Activated B cell treated with CpG ODN at 0.5 μM for 24 hours (primary cell): Measurements from ENCODE around the gene KRTAP5-10. TPM values are rescaled to one million over a fixed set of nuclear protein-coding genes. Genes with fewer than 3 reads are reported as not detected.
"Not testable (repeated sequence)": the region's sequence is repeated elsewhere in the genome, so short reads cannot be mapped to it uniquely, and the experiment has no call there.

ENCODE experiments used
- ATAC-seq: fragments of 200-7000 bp; cut with Tn5 transposase; one replicate; pipeline ENCODE4 v1.10.0; 2021; ENCODE audit warnings: low read depth, mild to moderate bottlenecking, moderate library complexity
- CTCF ChIA-PET: fragments of 350-600 bp; sonication (Branson Sonifier 250); formaldehyde crosslinking; loops from one replicate; lab custom pipeline; 2021; ENCODE audit warnings: antibody characterized with exemption; lab: Charles Lee
- POLR2A ChIA-PET: fragments of 350-600 bp; sonication (Branson Sonifier 250); formaldehyde crosslinking; loops from one replicate; lab custom pipeline; 2021; ENCODE audit warnings: antibody characterized with exemption; lab: Charles Lee
- DNase-seq: peaks from one replicate; pipeline ENCODE4 v3.0.0; 2022
- H3K27ac Mint-ChIP-seq: one replicate; pipeline ENCODE4 v1.8.0; 2020; ENCODE audit warnings: mixed read lengths
- H3K27me3 Mint-ChIP-seq: one replicate; pipeline ENCODE4 v1.8.0; 2021; ENCODE audit warnings: mixed read lengths
- H3K36me3 Mint-ChIP-seq: one replicate; pipeline ENCODE4 v1.8.0; 2021; ENCODE audit warnings: low read depth, mixed read lengths
- H3K4me1 Mint-ChIP-seq: one replicate; pipeline ENCODE4 v1.8.0; 2021; ENCODE audit warnings: mixed read lengths
- H3K4me3 Mint-ChIP-seq: one replicate; pipeline ENCODE4 v1.8.0; 2020; ENCODE audit warnings: mild to moderate bottlenecking, mixed read lengths
- H3K9me3 Mint-ChIP-seq: one replicate; pipeline ENCODE4 v1.8.0; 2020; ENCODE audit warnings: mixed read lengths
- CTCF ChIP-seq: fragments of 200-600 bp; IDR thresholded peaks from one replicate; pipeline ENCODE4 v1.8.0; 2022; ENCODE audit warnings: antibody characterized with exemption, mild to moderate bottlenecking
- intact Hi-C: fragments of 100-400 bp; cut with micrococcal nuclease; formaldehyde crosslinking; loops from one replicate; pipeline ENCODE4 v1.15.1; 2024
- total RNA-seq: library from RNA; stranded (reverse); gene quantifications from 2 replicates; pipeline ENCODE4 v1.2.3, GENCODE V29; 2022

Gene KRTAP5-10
- total RNA-seq, 1 donor from 2014 or later: 0.27 TPM

- Mint-ChIP-seq H3K9me3 (no peaks in the 10 kb centered on the region), H3K27ac (no peak overlapping the region), H3K27me3 (peaks cover 16% of the 10 kb centered on the region), H3K4me3 (no peak overlapping the region), H3K36me3 (no peaks in the 10 kb centered on the region), H3K4me1 (peaks cover 2% of the 10 kb centered on the region)
- POLR2A ChIA-PET: no interaction called here
- CTCF ChIA-PET: no interaction called here
- intact Hi-C loops: no loop called here
- peak; percentile 22 for TF ChIP-seq CTCF
- DNase-seq (no peak), ATAC-seq (no peak)
Observed at GRCh38 chr11:71580057-71581003, 15.0 kb downstream of the KRTAP5-10 start.

GRCh38 chr11:71581826-71582225 is 16.5 kb downstream of the KRTAP5-10 start:
- intact Hi-C loops: no loop called here
- POLR2A ChIA-PET: no interaction called here
- H3K27me3 Mint-ChIP-seq: peaks cover 16% of the 10 kb centered on the region
- no peak overlapping the region for H3K27ac Mint-ChIP-seq
- CTCF ChIA-PET: no interaction called here
- no peak overlapping the region for H3K4me3 Mint-ChIP-seq
- ATAC-seq (no peak), DNase-seq (no peak)
- TF ChIP-seq CTCF: no peak
- H3K4me1 Mint-ChIP-seq: peaks cover 2% of the 10 kb centered on the region
- H3K9me3 Mint-ChIP-seq: no peaks in the 10 kb centered on the region
- H3K36me3 Mint-ChIP-seq: no peaks in the 10 kb centered on the region

GRCh38 chr11:71582309-71582895 is 17.0 kb downstream of the KRTAP5-10 start, which contains the start of gene KRTAP5-11:
Gene KRTAP5-11 (minus strand): TSS chr11:71582875. CDS start chr11:71582837, 38 bp downstream.
- POLR2A ChIA-PET: no interaction called here
- CTCF ChIA-PET: no interaction called here
- Mint-ChIP-seq H3K27me3 (peaks cover 16% of the 10 kb centered on the region), H3K27ac (no peak within 1 kb of the TSS), H3K4me1 (peaks cover 2% of the 10 kb centered on the region), H3K9me3 (no peaks in the 10 kb centered on the region), H3K4me3 (no peak within 1 kb of the TSS), H3K36me3 (no peaks in the 10 kb centered on the region)
- DNase-seq: no peak
- no peak for ATAC-seq
- intact Hi-C loops: no loop called here
- TF ChIP-seq CTCF: no peak

GRCh38 chr11:71582969-71583368 is 17.6 kb downstream of the KRTAP5-10 start:
- CTCF ChIA-PET, POLR2A ChIA-PET, H3K36me3 Mint-ChIP-seq, H3K4me1 Mint-ChIP-seq, DNase-seq, H3K4me3 Mint-ChIP-seq, intact Hi-C loops, ATAC-seq, H3K9me3 Mint-ChIP-seq, H3K27ac Mint-ChIP-seq: not testable (repeated sequence)
- H3K27me3 Mint-ChIP-seq: peaks cover 16% of the 10 kb centered on the region

GRCh38 chr11:71585673-71586072 is 20.3 kb downstream of the KRTAP5-10 start:
- peaks cover 10% of the 10 kb centered on the region for H3K27me3 Mint-ChIP-seq
- H3K27ac Mint-ChIP-seq, H3K36me3 Mint-ChIP-seq, H3K9me3 Mint-ChIP-seq, POLR2A ChIA-PET, ATAC-seq, DNase-seq, H3K4me1 Mint-ChIP-seq, H3K4me3 Mint-ChIP-seq, CTCF ChIA-PET: not testable (repeated sequence)
- intact Hi-C loops: loop anchor here (5.0 kb wide), 1 partner anchor 302 kb away; no protein-coding TSS in a partner anchor

- ATAC-seq, CTCF ChIA-PET, H3K9me3 Mint-ChIP-seq, H3K27me3 Mint-ChIP-seq, H3K4me3 Mint-ChIP-seq, POLR2A ChIA-PET, H3K27ac Mint-ChIP-seq, DNase-seq, H3K36me3 Mint-ChIP-seq, H3K4me1 Mint-ChIP-seq: not testable (repeated sequence)
- intact Hi-C loops: loop anchor here (5.0 kb wide), 1 partner anchor 299 kb away; no protein-coding TSS in a partner anchor
Observed at GRCh38 chr11:71588314-71588713, 23.0 kb downstream of the KRTAP5-10 start.

GRCh38 chr11:71588822-71589545 is 23.6 kb downstream of the KRTAP5-10 start:
- H3K27me3 Mint-ChIP-seq, H3K4me3 Mint-ChIP-seq, H3K36me3 Mint-ChIP-seq, H3K27ac Mint-ChIP-seq, DNase-seq, H3K9me3 Mint-ChIP-seq, POLR2A ChIA-PET, ATAC-seq, CTCF ChIA-PET, H3K4me1 Mint-ChIP-seq: not testable (repeated sequence)
- intact Hi-C loops: loop anchor here (5.0 kb wide), 1 partner anchor 298 kb away; no protein-coding TSS in a partner anchor

GRCh38 chr11:71589546-71589920 is 24.2 kb downstream of the KRTAP5-10 start:
- H3K27me3 Mint-ChIP-seq, H3K4me1 Mint-ChIP-seq, DNase-seq, H3K27ac Mint-ChIP-seq, ATAC-seq, POLR2A ChIA-PET, CTCF ChIA-PET, H3K9me3 Mint-ChIP-seq, H3K4me3 Mint-ChIP-seq, H3K36me3 Mint-ChIP-seq: not testable (repeated sequence)
- intact Hi-C loops: loop anchor here (5.0 kb wide), 1 partner anchor 298 kb away; no protein-coding TSS in a partner anchor
